Dendritic cell treated with granulocyte-macrophage colony-stimulating factor and Interleukin-4, amounts not matched to agents 40 ng/mL and 50 ng/mL, for 4 days (primary cell): ENCODE data around the gene GLIPR1L1.
A peak's percentile ranks its signal among the peaks of the same experiment; 100 is the strongest.
"Not testable (repeated sequence)": the region's sequence is repeated elsewhere in the genome, so short reads cannot be mapped to it uniquely, and the experiment has no call there.

ENCODE experiments used
- H3K27ac Mint-ChIP-seq: one replicate; pipeline ENCODE4 v1.8.0; 2022; ENCODE audit warnings: mild to moderate bottlenecking, mixed read lengths
- H3K27me3 Mint-ChIP-seq: one replicate; pipeline ENCODE4 v1.8.0; 2022; ENCODE audit warnings: mild to moderate bottlenecking, mixed read lengths
- H3K36me3 Mint-ChIP-seq: one replicate; pipeline ENCODE4 v1.8.0; 2022; ENCODE audit warnings: low read depth, mixed read lengths
- H3K4me1 Mint-ChIP-seq: one replicate; pipeline ENCODE4 v1.8.0; 2022; ENCODE audit warnings: low read depth, mixed read lengths
- H3K4me3 Mint-ChIP-seq: one replicate; pipeline ENCODE4 v1.8.0; 2022; ENCODE audit warnings: mild to moderate bottlenecking, moderate library complexity, mixed read lengths
- H3K9me3 Mint-ChIP-seq: one replicate; pipeline ENCODE4 v1.8.0; 2022; ENCODE audit warnings: mixed read lengths
- intact Hi-C: fragments of 100-400 bp; cut with micrococcal nuclease; formaldehyde crosslinking; loops from one replicate; pipeline ENCODE4 v1.15.0; 2022

The GLIPR1L1 gene

GRCh38 chr12:75323663-75324062, 10.8 kb upstream of the GLIPR1L1 start:
- Mint-ChIP-seq H3K4me1 (no peaks in the 10 kb centered on the region), H3K27ac (no peak overlapping the region), H3K4me3 (no peak overlapping the region), H3K36me3 (no peaks in the 10 kb centered on the region), H3K9me3 (no peaks in the 10 kb centered on the region), H3K27me3 (no peaks in the 10 kb centered on the region)
- intact Hi-C loops = no loop called here

- Mint-ChIP-seq H3K9me3 (no peaks in the 10 kb centered on the region), H3K27ac (no peak overlapping the region), H3K4me3 (no peak overlapping the region), H3K4me1 (peaks cover 6% of the 10 kb centered on the region), H3K27me3 (no peaks in the 10 kb centered on the region), H3K36me3 (no peaks in the 10 kb centered on the region)
- intact Hi-C loops = no loop called here
These were observed 6.8 kb upstream of the GLIPR1L1 start for GRCh38 chr12:75327642-75328041.

GRCh38 chr12:75329918-75330826, 4.3 kb upstream of the GLIPR1L1 start, which contains the start of gene CAPS2:
TSS of gene CAPS2 (minus strand) at chr12:75330324. CDS start at chr12:75326498, 3,826 bp downstream.
- H3K9me3 Mint-ChIP-seq = no peaks in the 10 kb centered on the region
- H3K27ac Mint-ChIP-seq = peak within 1 kb of the TSS; percentile 77
- peak within 1 kb of the TSS; percentile 93 for H3K4me3 Mint-ChIP-seq
- H3K36me3 Mint-ChIP-seq = no peaks in the 10 kb centered on the region
- peaks cover 15% of the 10 kb centered on the region for H3K4me1 Mint-ChIP-seq
- intact Hi-C loops = loop anchor here (5.0 to 10.0 kb wide), 2 partner anchors 62 to 705 kb away; partner anchors contain the start of genes GLIPR1L2 and PHLDA1
- H3K27me3 Mint-ChIP-seq = peaks cover 5% of the 10 kb centered on the region

GRCh38 chr12:75337905-75338304, 3.4 kb downstream of the GLIPR1L1 start:
- Mint-ChIP-seq H3K9me3 (no peaks in the 10 kb centered on the region), H3K27me3 (peaks cover 5% of the 10 kb centered on the region), H3K27ac (no peak overlapping the region), H3K4me3 (no peak overlapping the region), H3K36me3 (no peaks in the 10 kb centered on the region), H3K4me1 (peaks cover 9% of the 10 kb centered on the region)
- intact Hi-C loops = loop anchor here (10.0 kb wide), 1 partner anchor 697 kb away; the partner anchor contains the start of gene PHLDA1

GRCh38 chr12:75341873-75342272, 7.4 kb downstream of the GLIPR1L1 start:
- Mint-ChIP-seq H3K36me3 (no peaks in the 10 kb centered on the region), H3K4me1 (no peaks in the 10 kb centered on the region), H3K27ac (no peak overlapping the region), H3K27me3 (no peaks in the 10 kb centered on the region), H3K9me3 (no peaks in the 10 kb centered on the region), H3K4me3 (no peak overlapping the region)
- intact Hi-C loops = no loop called here

GRCh38 chr12:75345531-75345930, 11.1 kb downstream of the GLIPR1L1 start:
- H3K27me3 Mint-ChIP-seq = no peaks in the 10 kb centered on the region
- no peaks in the 10 kb centered on the region for H3K36me3 Mint-ChIP-seq
- intact Hi-C loops = no loop called here
- H3K27ac Mint-ChIP-seq = no peak overlapping the region
- H3K4me1 Mint-ChIP-seq = no peaks in the 10 kb centered on the region
- no peak overlapping the region for H3K4me3 Mint-ChIP-seq
- H3K9me3 Mint-ChIP-seq = no peaks in the 10 kb centered on the region

- H3K36me3 Mint-ChIP-seq, H3K4me3 Mint-ChIP-seq, H3K27ac Mint-ChIP-seq, H3K9me3 Mint-ChIP-seq, intact Hi-C loops, H3K27me3 Mint-ChIP-seq, H3K4me1 Mint-ChIP-seq: not testable (repeated sequence)
These were observed 11.7 kb downstream of the GLIPR1L1 start for GRCh38 chr12:75346215-75346614.

- Mint-ChIP-seq H3K4me3 (no peak overlapping the region), H3K9me3 (peaks cover 17% of the 10 kb centered on the region), H3K27me3 (no peaks in the 10 kb centered on the region), H3K4me1 (no peaks in the 10 kb centered on the region), H3K27ac (no peak overlapping the region), H3K36me3 (no peaks in the 10 kb centered on the region)
- intact Hi-C loops = no loop called here
These were observed 15.5 kb downstream of the GLIPR1L1 start for GRCh38 chr12:75349946-75350345.

- Mint-ChIP-seq H3K27me3 (no peaks in the 10 kb centered on the region), H3K4me3 (no peak overlapping the region), H3K27ac (no peak overlapping the region), H3K9me3 (peaks cover 22% of the 10 kb centered on the region), H3K4me1 (no peaks in the 10 kb centered on the region), H3K36me3 (no peaks in the 10 kb centered on the region)
- intact Hi-C loops = no loop called here
These were observed 15.9 kb downstream of the GLIPR1L1 start for GRCh38 chr12:75350413-75350812.

- intact Hi-C loops = no loop called here
- H3K27ac Mint-ChIP-seq = no peak overlapping the region
These were observed 19.5 kb downstream of the GLIPR1L1 start for GRCh38 chr12:75354011-75354410.

GRCh38 chr12:75360920-75361319, 26.4 kb downstream of the GLIPR1L1 start:
- no peak overlapping the region for H3K27ac Mint-ChIP-seq
- intact Hi-C loops = no loop called here
- peaks cover 15% of the 10 kb centered on the region for H3K9me3 Mint-ChIP-seq
- no peaks in the 10 kb centered on the region for H3K36me3 Mint-ChIP-seq
- no peak overlapping the region for H3K4me3 Mint-ChIP-seq
- H3K4me1 Mint-ChIP-seq = peaks cover 7% of the 10 kb centered on the region
- H3K27me3 Mint-ChIP-seq = no peaks in the 10 kb centered on the region

More at GRCh38 chr12:75354011-75354410, 19.5 kb downstream of the GLIPR1L1 start:
- Mint-ChIP-seq H3K4me3 (no peak overlapping the region), H3K36me3 (no peaks in the 10 kb centered on the region), H3K9me3 (peaks cover 22% of the 10 kb centered on the region), H3K4me1 (no peaks in the 10 kb centered on the region), H3K27me3 (no peaks in the 10 kb centered on the region)

- no peaks in the 10 kb centered on the region for H3K27me3 Mint-ChIP-seq
- H3K4me1 Mint-ChIP-seq = peaks cover 12% of the 10 kb centered on the region
- H3K36me3 Mint-ChIP-seq = no peaks in the 10 kb centered on the region
- intact Hi-C loops = no loop called here
- H3K9me3 Mint-ChIP-seq = peaks cover 15% of the 10 kb centered on the region
- no peak overlapping the region for H3K27ac Mint-ChIP-seq
- no peak overlapping the region for H3K4me3 Mint-ChIP-seq
These were observed 26.9 kb downstream of the GLIPR1L1 start for GRCh38 chr12:75361408-75361807.

GRCh38 chr12:75364919-75365318, 30.4 kb downstream of the GLIPR1L1 start:
- no peak overlapping the region for H3K4me3 Mint-ChIP-seq
- H3K27ac Mint-ChIP-seq = no peak overlapping the region
- peaks cover 16% of the 10 kb centered on the region for H3K4me1 Mint-ChIP-seq
- H3K27me3 Mint-ChIP-seq = no peaks in the 10 kb centered on the region
- H3K36me3 Mint-ChIP-seq = no peaks in the 10 kb centered on the region
- intact Hi-C loops = no loop called here
- peaks cover 15% of the 10 kb centered on the region for H3K9me3 Mint-ChIP-seq

- no peak overlapping the region for H3K4me3 Mint-ChIP-seq
- H3K9me3 Mint-ChIP-seq = peaks cover 1% of the 10 kb centered on the region
- no peaks in the 10 kb centered on the region for H3K36me3 Mint-ChIP-seq
- peaks cover 11% of the 10 kb centered on the region for H3K4me1 Mint-ChIP-seq
- intact Hi-C loops = no loop called here
- H3K27me3 Mint-ChIP-seq = no peaks in the 10 kb centered on the region
- H3K27ac Mint-ChIP-seq = no peak overlapping the region
These were observed 32.2 kb downstream of the GLIPR1L1 start for GRCh38 chr12:75366629-75367028.
